ENCODE data around the gene ZNF699.

ZNF699 gene

DNA sequence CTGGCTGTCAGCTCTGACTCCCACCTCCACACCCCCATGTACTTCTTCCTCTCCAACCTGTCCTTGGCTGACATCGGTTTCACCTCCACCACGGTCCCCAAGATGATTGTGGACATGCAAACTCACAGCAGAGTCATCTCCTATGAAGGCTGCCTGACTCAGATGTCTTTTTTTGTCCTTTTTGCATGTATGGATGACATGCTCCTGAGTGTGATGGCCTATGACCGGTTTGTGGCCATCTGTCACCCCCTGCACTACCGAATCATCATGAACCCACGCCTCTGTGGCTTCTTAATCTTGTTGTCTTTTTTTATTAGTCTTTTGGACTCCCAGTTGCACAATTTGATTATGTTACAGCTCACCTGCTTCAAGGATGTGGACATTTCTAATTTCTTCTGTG, 58.4 kb downstream of the ZNF699 start:
- DNase-seq, result no peak

GRCh38 chr19:9250630-9251029, 59.0 kb downstream of the ZNF699 start, which contains the start of gene OR7E24:
Gene OR7E24, plus strand, starts transcription at chr19:9250930. Its CDS starts 114 bp downstream, at chr19:9251044.
- DNase-seq, result no peak

Data from CD4-positive, alpha-beta T cell treated with Interleukin-10 for 1 hour (primary cell).